Activated CD8-positive, alpha-beta memory T cell treated with anti-CD3 and anti-CD28 coated beads for 36 hours (primary cell): ENCODE data around the gene OR51I1. TPM values are rescaled to one million over a fixed set of nuclear protein-coding genes. Genes with fewer than 3 reads are reported as not detected.

ENCODE experiments used
- total RNA-seq, 2 experiments: library from RNA; stranded (reverse); gene quantifications; one replicate each; pipeline ENCODE4 v1.2.3, GENCODE V29; 2021

OR51I1 gene
- total RNA-seq, 2 experiments from 2014 or later: not detected

Other genes starting within 250 kb of the OR51I1 start
- not detected for gene OR51V1, start 240.8 kb downstream of the OR51I1 start, total RNA-seq
- not detected for gene HBB, start 214.4 kb downstream of the OR51I1 start, total RNA-seq
- gene HBD, start 207.0 kb downstream of the OR51I1 start, total RNA-seq: not detected
- not detected for gene HBG1, start 191.7 kb downstream of the OR51I1 start, total RNA-seq
- not detected for gene HBG2, start 186.7 kb downstream of the OR51I1 start, total RNA-seq
- not detected for gene HBE1, start 171.6 kb downstream of the OR51I1 start, total RNA-seq
- not detected for gene OR51B4, start 139.6 kb downstream of the OR51I1 start, total RNA-seq
- gene OR51B2, start 117.2 kb downstream of the OR51I1 start, total RNA-seq: not detected
- not detected for gene OR51B5, start 98.0 kb downstream of the OR51I1 start, total RNA-seq
- gene OR51B6, start 90.0 kb downstream of the OR51I1 start, total RNA-seq: not detected
- not detected for gene OR51M1, start 57.7 kb downstream of the OR51I1 start, total RNA-seq
- not detected for gene OR51Q1, start 19.4 kb downstream of the OR51I1 start, total RNA-seq
- gene OR51I2, start 7.8 kb upstream of the OR51I1 start, total RNA-seq: not detected
- gene OR52D1, start 47.2 kb upstream of the OR51I1 start, total RNA-seq: not detected
- not detected for gene UBQLN3, start 68.4 kb upstream of the OR51I1 start, total RNA-seq
- under 1 TPM in 1 of 2 experiments, not detected in 1; 0.10 TPM for gene UBQLNL, start 75.2 kb upstream of the OR51I1 start, total RNA-seq
- not detected for gene OR52H1, start 107.0 kb upstream of the OR51I1 start, total RNA-seq
- gene OR52B6, start 139.4 kb upstream of the OR51I1 start, total RNA-seq: not detected
- gene TRIM6, start 155.1 kb upstream of the OR51I1 start, total RNA-seq: under 1 TPM; 0.23 to 0.44 TPM
- gene TRIM34, start 183.5 kb upstream of the OR51I1 start, total RNA-seq: 1 to 10 TPM; 3.6 to 4.8 TPM
- gene TRIM5, start 243.6 kb upstream of the OR51I1 start, total RNA-seq: 1 to 10 TPM; 5.6 to 6.1 TPM
- gene TRIM22, start 248.3 kb upstream of the OR51I1 start, total RNA-seq: 10 to 100 TPM; 67.9 to 68.5 TPM